ENCODE data around the gene SLC39A13.

DNA sequence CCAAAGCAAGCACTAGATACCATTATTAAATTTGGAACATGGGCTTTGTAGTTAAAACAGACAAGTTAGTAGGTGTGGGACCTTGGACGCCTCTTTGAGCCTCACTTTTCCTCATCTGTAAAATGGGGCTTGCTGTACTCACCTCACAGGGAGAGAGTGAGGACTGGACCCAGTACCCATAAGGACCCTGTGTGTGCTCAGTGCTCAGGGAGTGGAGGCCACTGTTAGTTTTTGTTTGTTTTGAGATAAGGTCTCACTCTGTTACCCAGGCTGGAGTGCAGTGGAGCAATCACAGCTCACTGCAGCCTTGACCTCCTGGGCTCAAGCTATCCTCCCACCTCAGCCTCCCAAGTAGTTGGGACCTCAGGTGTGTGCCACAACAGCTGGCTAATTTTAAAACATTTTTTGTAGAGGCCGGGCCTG lies 31.7 kb downstream of the SLC39A13 start:
- TF ChIP-seq, protein P1, sequence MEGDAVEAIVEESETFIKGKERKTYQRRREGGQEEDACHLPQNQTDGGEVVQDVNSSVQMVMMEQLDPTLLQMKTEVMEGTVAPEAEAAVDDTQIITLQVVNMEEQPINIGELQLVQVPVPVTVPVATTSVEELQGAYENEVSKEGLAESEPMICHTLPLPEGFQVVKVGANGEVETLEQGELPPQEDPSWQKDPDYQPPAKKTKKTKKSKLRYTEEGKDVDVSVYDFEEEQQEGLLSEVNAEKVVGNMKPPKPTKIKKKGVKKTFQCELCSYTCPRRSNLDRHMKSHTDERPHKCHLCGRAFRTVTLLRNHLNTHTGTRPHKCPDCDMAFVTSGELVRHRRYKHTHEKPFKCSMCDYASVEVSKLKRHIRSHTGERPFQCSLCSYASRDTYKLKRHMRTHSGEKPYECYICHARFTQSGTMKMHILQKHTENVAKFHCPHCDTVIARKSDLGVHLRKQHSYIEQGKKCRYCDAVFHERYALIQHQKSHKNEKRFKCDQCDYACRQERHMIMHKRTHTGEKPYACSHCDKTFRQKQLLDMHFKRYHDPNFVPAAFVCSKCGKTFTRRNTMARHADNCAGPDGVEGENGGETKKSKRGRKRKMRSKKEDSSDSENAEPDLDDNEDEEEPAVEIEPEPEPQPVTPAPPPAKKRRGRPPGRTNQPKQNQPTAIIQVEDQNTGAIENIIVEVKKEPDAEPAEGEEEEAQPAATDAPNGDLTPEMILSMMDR (IDR thresholded peaks at IDR 0.05), result no peak
- no peak for TF ChIP-seq POLR2A (IDR thresholded peaks at IDR 0.05)
